SK-N-SH (cell line): ENCODE results near the gene ARHGEF10L. TPM values are rescaled to one million over a fixed set of nuclear protein-coding genes. Genes with fewer than 3 reads are reported as not detected.

Experiments used
- CTCF ChIA-PET: fragments of 300-600, 350-600 bp; formaldehyde crosslinking; extraction: SDS; loops from one replicate; lab custom pipeline; 2021; lab: Yijun Ruan, JAX
- POLR2A ChIA-PET: fragments of 350-600 bp; sonication (Branson Sonifier 250); formaldehyde crosslinking; extraction: SDS; loops from one replicate; lab custom pipeline; 2020; ENCODE audit warnings: antibody characterized with exemption, inconsistent platforms; lab: Yijun Ruan, JAX
- DNase-seq: peaks from one replicate; pipeline ENCODE4 v3.0.0; 2012
- H2AFZ ChIP-seq: fragments of 200-600 bp; sonication (generic); 2 replicates; pipeline ENCODE4 v1.8.1; 2016; ENCODE audit warnings: antibody characterized with exemption, mild to moderate bottlenecking, low read depth
- H3F3A ChIP-seq: fragments of 200-600 bp; sonication (generic); replicated peaks from 2 replicates; pipeline ENCODE3; 2016; ENCODE audit warnings: antibody characterized with exemption, mild to moderate bottlenecking; ENCODE audit not compliant: insufficient read depth
- H3K27ac ChIP-seq, 2 experiments: fragments of 200-500 bp in 1 of 2; fragments of 200-600 bp in 1 of 2; sonication (Bioruptor generic) in 1 of 2; sonication (generic), shearing (Covaris generic) in 1 of 2; 2 replicates each; pipeline versions ENCODE4 v1.5.1 to v1.6.1; 2014 to 2016; ENCODE audit warnings: low read depth in 2 of 2, inconsistent platforms in 1 of 2, low read length in 1 of 2, mild to moderate bottlenecking in 1 of 2, mixed read lengths in 1 of 2
- H3K27me3 ChIP-seq: fragments of 200-600 bp; sonication (generic), shearing (Covaris generic); 2 replicates; pipeline ENCODE4 v1.6.1; 2016; ENCODE audit warnings: mixed run types; ENCODE audit not compliant: insufficient read depth
- H3K36me3 ChIP-seq, 2 experiments: fragments of 200-500 bp in 1 of 2; fragments of 200-600 bp in 1 of 2; sonication (Bioruptor generic) in 1 of 2; sonication (generic) in 1 of 2; replicated peaks in 1 of 2; 2 replicates each; pipeline versions ENCODE3 to v1.5.1; 2014 to 2016; ENCODE audit warnings: low read length in 1 of 2, mild to moderate bottlenecking in 1 of 2; ENCODE audit not compliant: insufficient read depth in 2 of 2, control insufficient read depth in 1 of 2
- H3K4me1 ChIP-seq, 2 experiments: fragments of 200-500 bp in 1 of 2; fragments of 200-600 bp in 1 of 2; sonication (Bioruptor generic) in 1 of 2; sonication (generic), shearing (Covaris generic) in 1 of 2; 2 replicates each; pipeline versions ENCODE4 v1.5.1 to v1.6.1; 2014 to 2016; ENCODE audit warnings: low read depth in 1 of 2, low read length in 1 of 2, mixed run types in 1 of 2; ENCODE audit not compliant: insufficient read depth in 2 of 2, control insufficient read depth in 1 of 2
- H3K4me2 ChIP-seq: fragments of 200-600 bp; sonication (generic), shearing (Covaris generic); 2 replicates; pipeline ENCODE4 v1.6.1; 2017; ENCODE audit warnings: mixed run types
- H3K4me3 ChIP-seq, 2 experiments: fragments of 200-500 bp in 1 of 2; fragments of 200-600 bp in 1 of 2; sonication (Bioruptor generic) in 1 of 2; sonication (generic), shearing (Covaris generic) in 1 of 2; 2 replicates each; pipeline versions ENCODE4 v1.5.1 to v1.8.1; 2014 to 2016; ENCODE audit warnings: low read depth in 2 of 2, inconsistent platforms in 1 of 2, low read length in 1 of 2, mild to moderate bottlenecking in 1 of 2, mixed read lengths in 1 of 2, moderate library complexity in 1 of 2
- H3K79me2 ChIP-seq: fragments of 200-600 bp; sonication (generic); 2 replicates; pipeline ENCODE4 v1.8.1; 2017; ENCODE audit warnings: mild to moderate bottlenecking; ENCODE audit not compliant: insufficient read depth
- H3K9ac ChIP-seq: fragments of 200-600 bp; sonication (generic); 2 replicates; pipeline ENCODE4 v1.6.1; 2017; ENCODE audit warnings: mixed run types
- H3K9me2 ChIP-seq: fragments of 200-600 bp; sonication (generic); 2 replicates; pipeline ENCODE4 v1.6.1; 2017; ENCODE audit warnings: mixed run types
- H3K9me3 ChIP-seq: fragments of 200-600 bp; sonication (generic); 2 replicates; pipeline ENCODE4 v1.6.1; 2017; ENCODE audit warnings: mixed run types, mild to moderate bottlenecking, moderate library complexity
- H4K20me1 ChIP-seq: fragments of 200-600 bp; sonication (generic); 2 replicates; pipeline ENCODE4 v1.6.1; 2017; ENCODE audit warnings: mild to moderate bottlenecking, mixed run types; ENCODE audit not compliant: insufficient read depth
- CHD2 ChIP-seq: fragments of 150-350 bp; IDR thresholded peaks from 2 replicates; pipeline ENCODE4 v1.6.1; 2018; ENCODE audit warnings: low read length; ENCODE audit not compliant: partially characterized antibody
- FOXM1 ChIP-seq: IDR thresholded peaks from 2 replicates; pipeline ENCODE4 v1.4.0; 2012; ENCODE audit warnings: low read depth, mild to moderate bottlenecking
- JUND ChIP-seq: IDR thresholded peaks from 2 replicates; pipeline ENCODE4 v1.4.0; 2012
- MXI1 ChIP-seq: IDR thresholded peaks from 2 replicates; pipeline ENCODE4 v1.6.1; 2012; ENCODE audit warnings: mild to moderate bottlenecking, low read depth, low read length, improper control_type of control experiment
- NFIC ChIP-seq: IDR thresholded peaks from 2 replicates; pipeline ENCODE4 v1.4.0; 2012; ENCODE audit warnings: borderline replicate concordance
- RAD21 ChIP-seq: IDR thresholded peaks from 2 replicates; pipeline ENCODE4 v1.6.1; 2012; ENCODE audit warnings: mild to moderate bottlenecking, low read length
- RCOR1 ChIP-seq: fragments of 150-350 bp; IDR thresholded peaks from 2 replicates; pipeline ENCODE4 v1.6.1; 2017; ENCODE audit warnings: antibody characterized with exemption, low read length
- RFX5 ChIP-seq: IDR thresholded peaks from 2 replicates; pipeline ENCODE4 v1.6.1; 2012; ENCODE audit warnings: mild to moderate bottlenecking, improper control_type of control experiment, low read length
- RXRA ChIP-seq: IDR thresholded peaks from 2 replicates; pipeline ENCODE4 v1.4.0; 2012; ENCODE audit warnings: low read depth, mild to moderate bottlenecking, borderline replicate concordance
- SIN3A ChIP-seq: IDR thresholded peaks from 2 replicates; pipeline ENCODE4 v1.6.1; 2012; ENCODE audit warnings: low read depth, mild to moderate bottlenecking, low read length, moderate library complexity, borderline replicate concordance
- USF1 ChIP-seq: IDR thresholded peaks from 2 replicates; pipeline ENCODE4 v1.4.0; 2012; ENCODE audit warnings: low read depth, borderline replicate concordance
- WGBS: methylation state at CpG from one replicate; pipeline ENCODE4 v1.1.6; 2017; ENCODE audit warnings: low lambda C conversion rate; 5-methylcytosine and 5-hydroxymethylcytosine counted together
- polyA plus RNA-seq, 3 experiments: library from polyadenylated mRNA; depleted of rRNA; stranded (reverse); fragments of >200 nt; gene quantifications; 2 replicates each; pipeline ENCODE4 v1.2.3, GENCODE V29; 2012
- TF ChIP-seq, protein P1 (sequence below): fragments of 150-350 bp; IDR thresholded peaks from 2 replicates; pipeline ENCODE4 v1.6.1; 2017; ENCODE audit warnings: antibody characterized with exemption, low read length, low read depth, borderline replicate concordance
- TF ChIP-seq, protein P2 (sequence below): fragments of 150-350 bp; IDR thresholded peaks from 2 replicates; pipeline ENCODE4 v1.6.1; 2016; ENCODE audit warnings: mild to moderate bottlenecking, low read depth, low read length
- TF ChIP-seq, protein P3 (sequence below): IDR thresholded peaks from 2 replicates; pipeline ENCODE4; 2012

The ARHGEF10L gene
- polyA plus RNA-seq, 1 of the 3 experiments (the other 2 are of a cell fraction) = 12.5 TPM

- H3K36me3 ChIP-seq = no peaks in the 10 kb centered on the region
- POLR2A ChIA-PET = interaction anchor here (1.1 kb wide), 1 partner anchor 11 kb away, joined by 5 read pairs; no protein-coding TSS in a partner anchor
- CTCF ChIA-PET = interaction anchor here (0.7 to 0.8 kb wide), 2 partner anchors 45 to 53 kb away, joined by 3 to 6 read pairs; no protein-coding TSS in a partner anchor
These were observed 166.9 kb downstream of the ARHGEF10L start for GRCh38 chr1:17706445-17706844.

GRCh38 chr1:17709981-17710380 lies 170.5 kb downstream of the ARHGEF10L start:
- H3K36me3 ChIP-seq = no peaks in the 10 kb centered on the region
- no peaks in the 10 kb centered on the region for H3K9me3 ChIP-seq
- H4K20me1 ChIP-seq = no peaks in the 10 kb centered on the region
- ChIA-PET POLR2A (no interaction called here), CTCF (interaction anchor here (0.9 to 1.1 kb wide), 3 partner anchors 8 to 158 kb away, joined by 3 to 4 read pairs (median 3); no protein-coding TSS in a partner anchor)
- no peak overlapping the region for H2AFZ ChIP-seq
- no peak overlapping the region for H3K4me3 ChIP-seq
- 50% methylated on average over 3 of the region's 3 CpGs for WGBS
- no peak overlapping the region for H3K9ac ChIP-seq
- DNase-seq = no peak
- no peaks in the 10 kb centered on the region for H3K9me2 ChIP-seq
- no peaks in the 10 kb centered on the region for H3F3A ChIP-seq
- no peaks in the 10 kb centered on the region for H3K79me2 ChIP-seq
- H3K27ac ChIP-seq = no peak overlapping the region
- TF ChIP-seq, protein P1, sequence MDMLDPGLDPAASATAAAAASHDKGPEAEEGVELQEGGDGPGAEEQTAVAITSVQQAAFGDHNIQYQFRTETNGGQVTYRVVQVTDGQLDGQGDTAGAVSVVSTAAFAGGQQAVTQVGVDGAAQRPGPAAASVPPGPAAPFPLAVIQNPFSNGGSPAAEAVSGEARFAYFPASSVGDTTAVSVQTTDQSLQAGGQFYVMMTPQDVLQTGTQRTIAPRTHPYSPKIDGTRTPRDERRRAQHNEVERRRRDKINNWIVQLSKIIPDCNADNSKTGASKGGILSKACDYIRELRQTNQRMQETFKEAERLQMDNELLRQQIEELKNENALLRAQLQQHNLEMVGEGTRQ = no peak
- TF ChIP-seq, protein P2, sequence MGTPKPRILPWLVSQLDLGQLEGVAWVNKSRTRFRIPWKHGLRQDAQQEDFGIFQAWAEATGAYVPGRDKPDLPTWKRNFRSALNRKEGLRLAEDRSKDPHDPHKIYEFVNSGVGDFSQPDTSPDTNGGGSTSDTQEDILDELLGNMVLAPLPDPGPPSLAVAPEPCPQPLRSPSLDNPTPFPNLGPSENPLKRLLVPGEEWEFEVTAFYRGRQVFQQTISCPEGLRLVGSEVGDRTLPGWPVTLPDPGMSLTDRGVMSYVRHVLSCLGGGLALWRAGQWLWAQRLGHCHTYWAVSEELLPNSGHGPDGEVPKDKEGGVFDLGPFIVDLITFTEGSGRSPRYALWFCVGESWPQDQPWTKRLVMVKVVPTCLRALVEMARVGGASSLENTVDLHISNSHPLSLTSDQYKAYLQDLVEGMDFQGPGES = no peak
- TF ChIP-seq RFX5 = no peak
- no peak for TF ChIP-seq JUND
- no peak for TF ChIP-seq USF1
- no peak for TF ChIP-seq SIN3A
- TF ChIP-seq, protein P3, sequence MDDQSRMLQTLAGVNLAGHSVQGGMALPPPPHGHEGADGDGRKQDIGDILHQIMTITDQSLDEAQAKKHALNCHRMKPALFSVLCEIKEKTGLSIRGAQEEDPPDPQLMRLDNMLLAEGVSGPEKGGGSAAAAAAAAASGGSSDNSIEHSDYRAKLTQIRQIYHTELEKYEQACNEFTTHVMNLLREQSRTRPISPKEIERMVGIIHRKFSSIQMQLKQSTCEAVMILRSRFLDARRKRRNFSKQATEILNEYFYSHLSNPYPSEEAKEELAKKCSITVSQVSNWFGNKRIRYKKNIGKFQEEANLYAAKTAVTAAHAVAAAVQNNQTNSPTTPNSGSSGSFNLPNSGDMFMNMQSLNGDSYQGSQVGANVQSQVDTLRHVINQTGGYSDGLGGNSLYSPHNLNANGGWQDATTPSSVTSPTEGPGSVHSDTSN = no peak
- no peak for TF ChIP-seq RCOR1
- TF ChIP-seq CHD2 = no peak
- TF ChIP-seq NFIC = no peak
- TF ChIP-seq RAD21 = no peak
- TF ChIP-seq, all 33 proteins: peak for 0
- Histone ChIP-seq H3K4me1 (peaks cover 0 to 14% of the 10 kb centered on the region in 2 experiments; a peak in 1 of 4 replicates), H3K4me2 (no peak overlapping the region), H3K27me3 (no peaks in the 10 kb centered on the region)

More at GRCh38 chr1:17706445-17706844, 166.9 kb downstream of the ARHGEF10L start:
- no peak overlapping the region for H3K9ac ChIP-seq
- no peaks in the 10 kb centered on the region for H4K20me1 ChIP-seq
- H3K9me2 ChIP-seq = no peaks in the 10 kb centered on the region
- H2AFZ ChIP-seq = no peak overlapping the region
- no peak for DNase-seq
- H3K4me1 ChIP-seq = peaks cover 0 to 12% of the 10 kb centered on the region in 2 experiments; a peak in 1 of 4 replicates
- H3K4me2 ChIP-seq = no peak overlapping the region
- no peak overlapping the region for H3K4me3 ChIP-seq
- no peaks in the 10 kb centered on the region for H3F3A ChIP-seq
- no peaks in the 10 kb centered on the region for H3K9me3 ChIP-seq
- no peaks in the 10 kb centered on the region for H3K79me2 ChIP-seq
- H3K27me3 ChIP-seq = no peaks in the 10 kb centered on the region
- no peak for TF ChIP-seq USF1
- no peak for TF ChIP-seq RXRA
- TF ChIP-seq, protein P2 = no peak
- TF ChIP-seq RAD21 = no peak
- no peak for TF ChIP-seq MXI1
- TF ChIP-seq JUND = no peak
- no peak for TF ChIP-seq FOXM1
- no peak overlapping the region for H3K27ac ChIP-seq
- 54% methylated on average over 10 of the region's 10 CpGs for WGBS
